SU-DHL-6 (cell line): ENCODE results near the gene ERFL.

Source experiments
- H2AFZ ChIP-seq: fragments of 200-600 bp; sonication (generic); 2 replicates; pipeline ENCODE4 v1.6.1; 2014; ENCODE audit warnings: low read depth, mild to moderate bottlenecking, moderate library complexity, mixed read lengths, antibody characterized with exemption, low read length; ENCODE audit not compliant: severe bottlenecking
- H3F3A ChIP-seq: fragments of 200-600 bp; shearing (Covaris generic); 2 replicates; pipeline ENCODE4 v1.6.0; 2016; ENCODE audit warnings: antibody characterized with exemption, mild to moderate bottlenecking; ENCODE audit not compliant: insufficient read depth
- H3K27ac ChIP-seq: fragments of 200-600 bp; sonication (generic); 2 replicates; pipeline ENCODE4 v1.5.1; 2016; ENCODE audit warnings: low read depth, mild to moderate bottlenecking, low read length, moderate library complexity, mixed read lengths
- H3K27me3 ChIP-seq: fragments of 200-600 bp; sonication (generic), shearing (Covaris generic); 2 replicates; pipeline ENCODE4 v1.6.0; 2014; ENCODE audit warnings: mild to moderate bottlenecking, low read length
- H3K36me3 ChIP-seq: fragments of 200-600 bp; sonication (generic); 2 replicates; pipeline ENCODE4 v1.6.1; 2014; ENCODE audit warnings: mild to moderate bottlenecking, low read length, mixed read lengths
- H3K4me2 ChIP-seq: fragments of 300-600, 200-600 bp; shearing (Covaris generic), sonication (generic); 2 replicates; pipeline ENCODE4 v1.6.0; 2014; ENCODE audit warnings: low read length, low read depth, mild to moderate bottlenecking; ENCODE audit not compliant: poor library complexity, severe bottlenecking
- H3K4me3 ChIP-seq: fragments of 200-600 bp; sonication (generic); 2 replicates; pipeline ENCODE4 v1.5.1; 2014; ENCODE audit warnings: antibody characterized with exemption, low read length, mild to moderate bottlenecking, mixed read lengths; ENCODE audit not compliant: insufficient read depth, poor library complexity, severe bottlenecking
- H3K79me2 ChIP-seq: fragments of 200-600 bp; sonication (generic); 2 replicates; pipeline ENCODE4 v1.6.1; 2014; ENCODE audit warnings: mild to moderate bottlenecking, low read length, moderate library complexity; ENCODE audit not compliant: insufficient read depth
- H3K9ac ChIP-seq: fragments of 200-600 bp; sonication (generic); 2 replicates; pipeline ENCODE4 v1.7.0; 2014; ENCODE audit warnings: mild to moderate bottlenecking, low read length
- H3K9me2 ChIP-seq: fragments of 200-600 bp; sonication (generic); replicated peaks from 2 replicates; pipeline ENCODE4 v1.6.1; 2014; ENCODE audit warnings: low read length; ENCODE audit not compliant: insufficient read depth
- H3K9me3 ChIP-seq: fragments of 200-600 bp; sonication (generic); 2 replicates; pipeline ENCODE4 v1.6.1; 2014; ENCODE audit warnings: low read length, mixed read lengths; ENCODE audit not compliant: insufficient read depth
- H4K20me1 ChIP-seq: fragments of 200-600 bp; sonication (generic); 2 replicates; pipeline ENCODE4 v1.6.1; 2014; ENCODE audit warnings: low read depth, mild to moderate bottlenecking, antibody characterized with exemption, low read length, moderate library complexity, mixed read lengths
- EZH2phosphoT487 ChIP-seq: fragments of 200-600 bp; sonication (generic), shearing (Covaris generic); conservative IDR thresholded peaks from 2 replicates; pipeline ENCODE4 v1.6.1; 2018; ENCODE audit warnings: mild to moderate bottlenecking, antibody characterized with exemption, low read length, moderate library complexity, mixed read lengths
- TF ChIP-seq, protein P1 (sequence below): fragments of 200-600 bp; sonication (generic); IDR thresholded peaks from one replicate; pipeline ENCODE4 v1.5.1; 2017; ENCODE audit warnings: antibody characterized with exemption, mild to moderate bottlenecking, low read length, moderate library complexity; ENCODE audit not compliant: insufficient read depth, poor library complexity, severe bottlenecking

The ERFL gene

DNA sequence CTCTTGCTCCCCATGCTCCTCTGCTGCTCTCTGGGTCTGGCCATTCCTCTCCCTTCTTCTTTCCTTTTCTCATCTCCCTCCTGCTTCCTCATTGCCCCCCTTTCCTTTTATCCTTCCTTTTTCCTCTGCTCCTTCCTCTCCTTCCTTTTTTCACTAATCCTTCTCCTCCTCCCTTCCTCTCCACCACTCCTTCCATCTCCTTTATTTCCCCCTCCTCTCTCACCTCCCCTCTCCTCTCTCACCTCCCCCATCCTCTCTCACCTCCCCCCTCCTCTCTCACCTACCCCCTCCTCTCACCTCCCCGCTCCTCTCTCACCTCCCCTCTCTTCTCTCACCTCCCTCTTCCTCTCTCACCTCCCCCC, 31.7 kb downstream of the ERFL start:
- 0 out of 2 replicates have a peak, but pooled peaks cover 2% of the 10 kb centered on the region for H3F3A ChIP-seq
- 0 out of 2 replicates have a peak, but pooled peaks cover 4% of the 10 kb centered on the region for H3K36me3 ChIP-seq
- H3K79me2 ChIP-seq = no peaks in the 10 kb centered on the region
- no peaks in the 10 kb centered on the region for H4K20me1 ChIP-seq
- no peak overlapping the region for H3K9ac ChIP-seq
- no peak for TF ChIP-seq EZH2phosphoT487
- H3K4me2 ChIP-seq = no peak overlapping the region
- no peak overlapping the region for H3K27ac ChIP-seq
- H3K4me3 ChIP-seq = no peak overlapping the region
- no peak overlapping the region for H2AFZ ChIP-seq
- H3K27me3 ChIP-seq = no peaks in the 10 kb centered on the region
- H3K9me3 ChIP-seq = no peaks in the 10 kb centered on the region
- no peaks in the 10 kb centered on the region for H3K9me2 ChIP-seq

DNA sequence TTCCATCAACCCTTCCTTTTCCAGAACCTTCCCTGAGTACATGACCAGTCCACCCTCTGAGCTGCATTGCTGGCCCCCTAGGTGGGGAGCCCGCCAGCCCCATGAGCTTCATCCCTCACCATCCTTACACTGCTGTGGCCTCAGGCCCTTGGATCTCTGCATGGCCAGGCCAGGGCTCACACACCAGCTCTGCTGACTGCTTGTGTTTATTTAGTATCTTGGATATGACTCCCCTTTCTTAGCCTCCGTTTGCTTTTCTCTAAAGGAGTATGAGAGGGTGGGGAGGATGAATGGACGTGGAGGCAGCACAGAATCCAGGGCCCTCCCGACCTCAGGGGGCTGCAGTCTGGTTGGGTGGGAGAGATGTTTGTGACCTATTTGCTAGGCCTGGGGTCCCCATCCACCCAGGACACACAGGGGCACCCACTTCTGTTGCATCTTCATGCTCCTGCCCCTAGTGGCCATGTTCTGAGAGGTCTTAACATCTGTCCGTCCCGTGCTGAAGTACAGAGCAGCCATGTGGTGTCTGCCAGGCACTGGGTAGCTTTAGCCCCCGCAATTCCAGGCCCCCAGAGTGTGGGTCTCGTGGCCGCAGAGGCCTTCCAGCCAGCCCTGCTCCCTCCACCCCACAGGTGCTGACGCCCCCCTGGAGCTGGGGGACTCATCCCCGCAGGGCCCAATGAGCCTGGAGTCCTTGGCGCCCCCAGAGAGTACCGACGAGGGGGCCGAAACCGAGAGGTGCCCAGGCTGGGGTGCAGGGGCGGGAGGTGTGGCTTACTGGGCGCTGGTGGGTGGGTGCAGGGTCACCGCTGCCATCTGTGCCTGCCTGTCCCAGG, 32.3 kb downstream of the ERFL start:
- no peaks in the 10 kb centered on the region for H3K79me2 ChIP-seq
- H3K36me3 ChIP-seq = 0 out of 2 replicates have a peak, but pooled peaks cover 4% of the 10 kb centered on the region

DNA sequence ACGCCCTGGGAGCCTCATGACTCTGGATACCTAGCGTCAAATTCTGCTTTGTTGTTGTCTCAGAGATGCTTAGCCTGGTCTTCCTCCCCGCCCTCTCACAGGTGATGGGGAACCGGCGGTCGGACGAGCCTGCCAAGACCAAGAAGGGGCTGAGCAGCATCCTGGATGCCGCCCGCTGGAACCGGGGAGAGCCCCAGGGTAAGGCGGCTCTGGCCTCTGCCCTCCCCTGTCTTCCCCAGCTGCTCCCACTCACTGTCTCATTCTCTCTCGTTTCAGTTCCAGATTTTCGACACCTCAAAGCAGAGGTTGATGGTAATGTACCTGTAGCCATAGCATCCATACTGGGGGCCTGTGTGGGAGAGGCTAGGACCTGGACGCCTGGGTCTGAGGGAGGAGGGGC, 33.9 kb downstream of the ERFL start:
- Histone ChIP-seq H3K27ac (peak overlapping the region; percentile 29), H3K36me3 (no peaks in the 10 kb centered on the region)
- no peak for TF ChIP-seq EZH2phosphoT487
- TF ChIP-seq, protein P1, sequence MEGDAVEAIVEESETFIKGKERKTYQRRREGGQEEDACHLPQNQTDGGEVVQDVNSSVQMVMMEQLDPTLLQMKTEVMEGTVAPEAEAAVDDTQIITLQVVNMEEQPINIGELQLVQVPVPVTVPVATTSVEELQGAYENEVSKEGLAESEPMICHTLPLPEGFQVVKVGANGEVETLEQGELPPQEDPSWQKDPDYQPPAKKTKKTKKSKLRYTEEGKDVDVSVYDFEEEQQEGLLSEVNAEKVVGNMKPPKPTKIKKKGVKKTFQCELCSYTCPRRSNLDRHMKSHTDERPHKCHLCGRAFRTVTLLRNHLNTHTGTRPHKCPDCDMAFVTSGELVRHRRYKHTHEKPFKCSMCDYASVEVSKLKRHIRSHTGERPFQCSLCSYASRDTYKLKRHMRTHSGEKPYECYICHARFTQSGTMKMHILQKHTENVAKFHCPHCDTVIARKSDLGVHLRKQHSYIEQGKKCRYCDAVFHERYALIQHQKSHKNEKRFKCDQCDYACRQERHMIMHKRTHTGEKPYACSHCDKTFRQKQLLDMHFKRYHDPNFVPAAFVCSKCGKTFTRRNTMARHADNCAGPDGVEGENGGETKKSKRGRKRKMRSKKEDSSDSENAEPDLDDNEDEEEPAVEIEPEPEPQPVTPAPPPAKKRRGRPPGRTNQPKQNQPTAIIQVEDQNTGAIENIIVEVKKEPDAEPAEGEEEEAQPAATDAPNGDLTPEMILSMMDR = no peak

More for the DNA sequence above, 32.3 kb downstream of the ERFL start:
- Histone ChIP-seq H3F3A (0 out of 2 replicates have a peak, but pooled peaks cover 2% of the 10 kb centered on the region), H2AFZ (no peak overlapping the region), H3K9ac (no peak overlapping the region), H3K9me3 (no peaks in the 10 kb centered on the region), H3K27me3 (no peaks in the 10 kb centered on the region), H3K27ac (0 out of 2 replicates have a peak overlapping the region, but pooled peaks have one; percentile 10), H3K9me2 (no peaks in the 10 kb centered on the region), H3K4me2 (no peak overlapping the region), H3K4me3 (no peak overlapping the region), H4K20me1 (no peaks in the 10 kb centered on the region)
- TF ChIP-seq, protein P1 = no peak
- TF ChIP-seq EZH2phosphoT487 = no peak

GRCh38 chr19:41893899-41894298, 34.4 kb downstream of the ERFL start:
- H3K4me2 ChIP-seq = no peak overlapping the region
- H3K27ac ChIP-seq = peak overlapping the region; percentile 29
- H3K27me3 ChIP-seq = no peaks in the 10 kb centered on the region
- no peaks in the 10 kb centered on the region for H3K36me3 ChIP-seq
- H4K20me1 ChIP-seq = no peaks in the 10 kb centered on the region
- H3K9ac ChIP-seq = no peak overlapping the region
- H3K79me2 ChIP-seq = peaks cover 7% of the 10 kb centered on the region; the same call in 1 of the 2 replicates
- TF ChIP-seq EZH2phosphoT487 = no peak
- TF ChIP-seq, protein P1 = no peak
- no peak overlapping the region for H3K4me3 ChIP-seq
- no peak overlapping the region for H2AFZ ChIP-seq
- 0 out of 2 replicates have a peak, but pooled peaks cover 2% of the 10 kb centered on the region for H3F3A ChIP-seq
- H3K9me2 ChIP-seq = no peaks in the 10 kb centered on the region
- no peaks in the 10 kb centered on the region for H3K9me3 ChIP-seq

More for the DNA sequence above, 33.9 kb downstream of the ERFL start:
- no peak overlapping the region for H3K4me3 ChIP-seq
- no peaks in the 10 kb centered on the region for H3K27me3 ChIP-seq
- no peak overlapping the region for H3K9ac ChIP-seq
- H3K9me3 ChIP-seq = no peaks in the 10 kb centered on the region
- H2AFZ ChIP-seq = no peak overlapping the region
- no peaks in the 10 kb centered on the region for H4K20me1 ChIP-seq
- H3K9me2 ChIP-seq = no peaks in the 10 kb centered on the region
- H3K4me2 ChIP-seq = no peak overlapping the region
- H3F3A ChIP-seq = 0 out of 2 replicates have a peak, but pooled peaks cover 2% of the 10 kb centered on the region
- peaks cover 2% of the 10 kb centered on the region; the same call in 1 of the 2 replicates for H3K79me2 ChIP-seq
